ENCODE measurements around the gene VSX1.

VSX1 gene

DNA sequence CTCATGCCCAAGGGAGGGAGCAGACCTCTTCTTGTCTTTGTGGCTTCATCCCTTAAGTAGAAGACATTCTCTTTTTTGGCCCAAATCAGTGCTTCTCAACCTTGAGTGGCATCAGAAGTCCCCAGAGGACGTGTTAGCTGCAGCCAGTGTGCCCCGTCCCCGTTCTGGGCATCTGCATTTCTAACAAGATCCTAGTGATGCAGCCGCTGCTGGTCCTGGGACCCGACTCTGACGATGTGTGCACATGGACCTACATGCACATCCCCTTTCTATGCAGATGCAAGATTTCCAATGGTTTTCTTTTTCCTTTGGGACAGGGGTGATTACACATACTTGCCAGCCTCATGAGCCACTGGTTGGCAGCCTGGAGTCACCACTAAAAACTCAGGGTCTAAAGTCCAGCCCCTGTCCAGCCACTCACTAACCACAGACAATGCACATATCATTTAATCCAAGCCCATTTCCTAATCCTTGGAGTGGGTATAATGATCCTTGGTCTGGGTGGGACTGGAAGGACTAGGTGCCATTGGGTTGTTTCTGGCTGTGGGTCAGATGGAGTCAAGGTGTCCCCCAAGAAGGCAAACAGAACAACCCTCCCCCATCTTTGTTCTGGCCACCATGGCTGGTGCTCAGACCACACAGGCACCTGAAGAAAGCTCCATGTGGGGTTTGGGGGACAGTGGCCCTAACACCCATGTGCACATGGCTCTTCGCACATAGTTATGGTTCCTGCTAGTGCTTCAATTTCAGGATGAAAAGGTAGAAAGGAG lies 30.4 kb downstream of the VSX1 start:
- Histone ChIP-seq H3K27ac (ENCODE audit: extremely low read depth, low read depth, low read length) (no peak overlapping the region), H3K36me3 (ENCODE audit: control insufficient read depth in 2 of 2, insufficient read depth in 1 of 2, low read length in 2 of 2) (peaks cover 0 to 7% of the 10 kb centered on the region in 2 experiments; a peak in 1 of 3 replicates), H3K4me3 (ENCODE audit: low read depth, low read length) (no peak overlapping the region), H3K4me1 (ENCODE audit: control insufficient read depth, insufficient read depth, low read length) (peaks cover 6% of the 10 kb centered on the region), H3K9me3 (ENCODE audit: control insufficient read depth, insufficient read depth, low read depth, low read length) (no peaks in the 10 kb centered on the region)
- no peak for TF ChIP-seq OVOL3 (tag by site-specific recombination; IDR thresholded peaks at IDR 0.05)
- TF ChIP-seq, protein P1, sequence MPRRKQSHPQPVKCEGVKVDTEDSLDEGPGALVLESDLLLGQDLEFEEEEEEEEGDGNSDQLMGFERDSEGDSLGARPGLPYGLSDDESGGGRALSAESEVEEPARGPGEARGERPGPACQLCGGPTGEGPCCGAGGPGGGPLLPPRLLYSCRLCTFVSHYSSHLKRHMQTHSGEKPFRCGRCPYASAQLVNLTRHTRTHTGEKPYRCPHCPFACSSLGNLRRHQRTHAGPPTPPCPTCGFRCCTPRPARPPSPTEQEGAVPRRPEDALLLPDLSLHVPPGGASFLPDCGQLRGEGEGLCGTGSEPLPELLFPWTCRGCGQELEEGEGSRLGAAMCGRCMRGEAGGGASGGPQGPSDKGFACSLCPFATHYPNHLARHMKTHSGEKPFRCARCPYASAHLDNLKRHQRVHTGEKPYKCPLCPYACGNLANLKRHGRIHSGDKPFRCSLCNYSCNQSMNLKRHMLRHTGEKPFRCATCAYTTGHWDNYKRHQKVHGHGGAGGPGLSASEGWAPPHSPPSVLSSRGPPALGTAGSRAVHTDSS (tag by site-specific recombination; IDR thresholded peaks at IDR 0.05) = no peak
- TF ChIP-seq ZNF16 (tag by site-specific recombination; IDR thresholded peaks at IDR 0.05; ENCODE audit: low read depth) = no peak
- TF ChIP-seq ZNF391 (tag by site-specific recombination; IDR thresholded peaks at IDR 0.05; ENCODE audit: borderline replicate concordance, low read depth) = no peak
- TF ChIP-seq, protein P2, sequence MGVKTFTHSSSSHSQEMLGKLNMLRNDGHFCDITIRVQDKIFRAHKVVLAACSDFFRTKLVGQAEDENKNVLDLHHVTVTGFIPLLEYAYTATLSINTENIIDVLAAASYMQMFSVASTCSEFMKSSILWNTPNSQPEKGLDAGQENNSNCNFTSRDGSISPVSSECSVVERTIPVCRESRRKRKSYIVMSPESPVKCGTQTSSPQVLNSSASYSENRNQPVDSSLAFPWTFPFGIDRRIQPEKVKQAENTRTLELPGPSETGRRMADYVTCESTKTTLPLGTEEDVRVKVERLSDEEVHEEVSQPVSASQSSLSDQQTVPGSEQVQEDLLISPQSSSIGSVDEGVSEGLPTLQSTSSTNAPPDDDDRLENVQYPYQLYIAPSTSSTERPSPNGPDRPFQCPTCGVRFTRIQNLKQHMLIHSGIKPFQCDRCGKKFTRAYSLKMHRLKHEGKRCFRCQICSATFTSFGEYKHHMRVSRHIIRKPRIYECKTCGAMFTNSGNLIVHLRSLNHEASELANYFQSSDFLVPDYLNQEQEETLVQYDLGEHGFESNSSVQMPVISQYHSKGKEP (tag by site-specific recombination; IDR thresholded peaks at IDR 0.05) = no peak
- TF ChIP-seq ZNF747 (tag by site-specific recombination; IDR thresholded peaks at IDR 0.05) = no peak
- TF ChIP-seq, protein P3, sequence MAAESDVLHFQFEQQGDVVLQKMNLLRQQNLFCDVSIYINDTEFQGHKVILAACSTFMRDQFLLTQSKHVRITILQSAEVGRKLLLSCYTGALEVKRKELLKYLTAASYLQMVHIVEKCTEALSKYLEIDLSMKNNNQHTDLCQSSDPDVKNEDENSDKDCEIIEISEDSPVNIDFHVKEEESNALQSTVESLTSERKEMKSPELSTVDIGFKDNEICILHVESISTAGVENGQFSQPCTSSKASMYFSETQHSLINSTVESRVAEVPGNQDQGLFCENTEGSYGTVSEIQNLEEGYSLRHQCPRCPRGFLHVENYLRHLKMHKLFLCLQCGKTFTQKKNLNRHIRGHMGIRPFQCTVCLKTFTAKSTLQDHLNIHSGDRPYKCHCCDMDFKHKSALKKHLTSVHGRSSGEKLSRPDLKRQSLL (tag by site-specific recombination; IDR thresholded peaks at IDR 0.05) = no peak
- no peak for TF ChIP-seq ZBTB17 (tag by site-specific recombination; IDR thresholded peaks at IDR 0.05)
- no peak for TF ChIP-seq GLI2 (tag by site-specific recombination; IDR thresholded peaks at IDR 0.05; ENCODE audit: borderline replicate concordance, low read depth)
- no peak for TF ChIP-seq ZNF211 (tag by site-specific recombination; IDR thresholded peaks at IDR 0.05; ENCODE audit: low read depth)
- ChIA-PET CTCF (no interaction called here), POLR2A (no interaction called here)

DNA sequence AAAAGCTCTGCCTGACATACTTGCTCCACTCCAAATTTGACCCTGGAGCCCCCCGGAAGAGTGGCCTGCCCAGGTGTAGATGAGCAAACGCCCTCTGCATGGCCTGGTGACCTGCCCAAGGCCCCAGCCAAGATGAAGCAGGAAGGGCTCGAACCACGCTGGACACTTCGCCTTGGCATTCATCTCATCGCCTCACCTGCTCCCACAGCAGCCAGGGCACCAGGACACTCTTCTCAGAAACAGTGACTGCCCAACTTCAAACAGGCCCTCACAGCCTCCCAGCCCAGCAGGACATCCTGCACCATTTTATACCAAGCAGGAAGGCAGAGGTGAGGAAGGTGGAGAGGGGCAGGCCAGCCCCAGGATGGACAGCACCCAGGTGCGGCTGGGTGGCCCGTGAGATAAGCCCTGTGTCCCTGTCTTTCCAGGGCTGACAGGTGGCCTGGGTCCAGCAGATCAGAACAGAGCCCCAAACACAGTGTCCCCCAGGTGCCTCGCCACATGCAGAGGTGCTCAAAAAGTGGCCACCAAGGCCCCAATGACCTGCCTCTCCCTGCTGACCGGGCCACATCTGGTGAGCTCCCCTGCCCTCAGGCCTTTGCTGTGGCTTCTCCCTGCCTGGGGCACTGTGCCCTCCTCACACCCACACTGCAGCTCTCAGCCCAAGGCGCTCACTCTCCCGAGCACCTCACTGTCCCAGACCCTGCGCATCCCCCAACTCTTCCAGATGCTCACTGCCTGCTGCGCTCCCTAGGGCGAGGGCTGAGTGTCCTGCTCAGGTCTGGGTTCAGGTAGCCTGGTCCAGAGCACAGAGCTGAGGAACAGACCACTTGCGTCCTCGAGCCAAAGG lies 31.2 kb downstream of the VSX1 start:
- ChIA-PET CTCF (no interaction called here), POLR2A (no interaction called here)
- TF ChIP-seq ZBTB8A (tag by site-specific recombination; IDR thresholded peaks at IDR 0.05) (no peak), TRIM28 (IDR thresholded peaks at IDR 0.05; ENCODE audit: borderline replicate concordance, low read length) (no peak), ZNF837 (tag by site-specific recombination; IDR thresholded peaks at IDR 0.05) (no peak), SCRT2 (tag by site-specific recombination; IDR thresholded peaks at IDR 0.05) (no peak), PRDM10 (tag by site-specific recombination; IDR thresholded peaks at IDR 0.05) (no peak)
- TF ChIP-seq, protein P4, sequence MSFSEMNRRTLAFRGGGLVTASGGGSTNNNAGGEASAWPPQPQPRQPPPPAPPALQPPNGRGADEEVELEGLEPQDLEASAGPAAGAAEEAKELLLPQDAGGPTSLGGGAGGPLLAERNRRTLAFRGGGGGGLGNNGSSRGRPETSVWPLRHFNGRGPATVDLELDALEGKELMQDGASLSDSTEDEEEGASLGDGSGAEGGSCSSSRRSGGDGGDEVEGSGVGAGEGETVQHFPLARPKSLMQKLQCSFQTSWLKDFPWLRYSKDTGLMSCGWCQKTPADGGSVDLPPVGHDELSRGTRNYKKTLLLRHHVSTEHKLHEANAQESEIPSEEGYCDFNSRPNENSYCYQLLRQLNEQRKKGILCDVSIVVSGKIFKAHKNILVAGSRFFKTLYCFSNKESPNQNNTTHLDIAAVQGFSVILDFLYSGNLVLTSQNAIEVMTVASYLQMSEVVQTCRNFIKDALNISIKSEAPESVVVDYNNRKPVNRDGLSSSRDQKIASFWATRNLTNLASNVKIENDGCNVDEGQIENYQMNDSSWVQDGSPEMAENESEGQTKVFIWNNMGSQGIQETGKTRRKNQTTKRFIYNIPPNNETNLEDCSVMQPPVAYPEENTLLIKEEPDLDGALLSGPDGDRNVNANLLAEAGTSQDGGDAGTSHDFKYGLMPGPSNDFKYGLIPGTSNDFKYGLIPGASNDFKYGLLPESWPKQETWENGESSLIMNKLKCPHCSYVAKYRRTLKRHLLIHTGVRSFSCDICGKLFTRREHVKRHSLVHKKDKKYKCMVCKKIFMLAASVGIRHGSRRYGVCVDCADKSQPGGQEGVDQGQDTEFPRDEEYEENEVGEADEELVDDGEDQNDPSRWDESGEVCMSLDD (tag by site-specific recombination; IDR thresholded peaks at IDR 0.05) = no peak
- TF ChIP-seq, protein P5, sequence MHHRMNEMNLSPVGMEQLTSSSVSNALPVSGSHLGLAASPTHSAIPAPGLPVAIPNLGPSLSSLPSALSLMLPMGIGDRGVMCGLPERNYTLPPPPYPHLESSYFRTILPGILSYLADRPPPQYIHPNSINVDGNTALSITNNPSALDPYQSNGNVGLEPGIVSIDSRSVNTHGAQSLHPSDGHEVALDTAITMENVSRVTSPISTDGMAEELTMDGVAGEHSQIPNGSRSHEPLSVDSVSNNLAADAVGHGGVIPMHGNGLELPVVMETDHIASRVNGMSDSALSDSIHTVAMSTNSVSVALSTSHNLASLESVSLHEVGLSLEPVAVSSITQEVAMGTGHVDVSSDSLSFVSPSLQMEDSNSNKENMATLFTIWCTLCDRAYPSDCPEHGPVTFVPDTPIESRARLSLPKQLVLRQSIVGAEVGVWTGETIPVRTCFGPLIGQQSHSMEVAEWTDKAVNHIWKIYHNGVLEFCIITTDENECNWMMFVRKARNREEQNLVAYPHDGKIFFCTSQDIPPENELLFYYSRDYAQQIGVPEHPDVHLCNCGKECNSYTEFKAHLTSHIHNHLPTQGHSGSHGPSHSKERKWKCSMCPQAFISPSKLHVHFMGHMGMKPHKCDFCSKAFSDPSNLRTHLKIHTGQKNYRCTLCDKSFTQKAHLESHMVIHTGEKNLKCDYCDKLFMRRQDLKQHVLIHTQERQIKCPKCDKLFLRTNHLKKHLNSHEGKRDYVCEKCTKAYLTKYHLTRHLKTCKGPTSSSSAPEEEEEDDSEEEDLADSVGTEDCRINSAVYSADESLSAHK (tag by site-specific recombination; IDR thresholded peaks at IDR 0.05) = no peak
- Histone ChIP-seq H3K27ac (ENCODE audit: extremely low read depth, low read depth, low read length) (no peak overlapping the region), H3K9me3 (ENCODE audit: control insufficient read depth, insufficient read depth, low read depth, low read length) (no peaks in the 10 kb centered on the region), H3K4me1 (ENCODE audit: control insufficient read depth, insufficient read depth, low read length) (no peaks in the 10 kb centered on the region), H3K4me3 (ENCODE audit: low read depth, low read length) (no peak overlapping the region), H3K36me3 (ENCODE audit: control insufficient read depth in 2 of 2, insufficient read depth in 1 of 2, low read length in 2 of 2) (peaks cover 0 to 7% of the 10 kb centered on the region in 2 experiments; a peak in 1 of 3 replicates)

All from HEK293 (cell line).